ENCODE data around the gene OS9.

- TF ChIP-seq CTCF (conservative IDR thresholded peaks at IDR 0.05; ENCODE audit: low read depth, low read length) (no peak), EZH2phosphoT487 (IDR thresholded peaks at IDR 0.05; ENCODE audit: borderline replicate concordance, low read length) (no peak), EZH2 (IDR thresholded peaks at IDR 0.05; ENCODE audit: low read length, unreplicated experiment) (no peak)
Measured at GRCh38 chr12:57765698-57766463, 71.9 kb downstream of the OS9 start.

Data from PC-3 (cell line).